Subcutaneous adipose tissue (tissue), 4 donors: ENCODE data around the gene PRAC1. TPM values are rescaled to one million over a fixed set of nuclear protein-coding genes. Genes with fewer than 3 reads are reported as not detected.

Source experiments
- total RNA-seq, 4 donors: library from RNA; depleted of rRNA; stranded (reverse); fragments of >200 nt; gene quantifications; one replicate each; pipeline ENCODE4 v1.1.0, GENCODE V29; 2016
- TF ChIP-seq, protein P1 (sequence below): fragments of 450-650 bp; IDR thresholded peaks from one replicate; pipeline ENCODE4 v1.5.1; 2016; ENCODE audit warnings: low read depth, mild to moderate bottlenecking, control low read depth, antibody characterized with exemption, moderate library complexity

The PRAC1 gene
- total RNA-seq, 4 donors from 2014 or later, result not detected

- TF ChIP-seq, protein P1, sequence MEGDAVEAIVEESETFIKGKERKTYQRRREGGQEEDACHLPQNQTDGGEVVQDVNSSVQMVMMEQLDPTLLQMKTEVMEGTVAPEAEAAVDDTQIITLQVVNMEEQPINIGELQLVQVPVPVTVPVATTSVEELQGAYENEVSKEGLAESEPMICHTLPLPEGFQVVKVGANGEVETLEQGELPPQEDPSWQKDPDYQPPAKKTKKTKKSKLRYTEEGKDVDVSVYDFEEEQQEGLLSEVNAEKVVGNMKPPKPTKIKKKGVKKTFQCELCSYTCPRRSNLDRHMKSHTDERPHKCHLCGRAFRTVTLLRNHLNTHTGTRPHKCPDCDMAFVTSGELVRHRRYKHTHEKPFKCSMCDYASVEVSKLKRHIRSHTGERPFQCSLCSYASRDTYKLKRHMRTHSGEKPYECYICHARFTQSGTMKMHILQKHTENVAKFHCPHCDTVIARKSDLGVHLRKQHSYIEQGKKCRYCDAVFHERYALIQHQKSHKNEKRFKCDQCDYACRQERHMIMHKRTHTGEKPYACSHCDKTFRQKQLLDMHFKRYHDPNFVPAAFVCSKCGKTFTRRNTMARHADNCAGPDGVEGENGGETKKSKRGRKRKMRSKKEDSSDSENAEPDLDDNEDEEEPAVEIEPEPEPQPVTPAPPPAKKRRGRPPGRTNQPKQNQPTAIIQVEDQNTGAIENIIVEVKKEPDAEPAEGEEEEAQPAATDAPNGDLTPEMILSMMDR, result no peak
These were observed 29.5 kb upstream of the PRAC1 start for GRCh38 chr17:48751733-48752398.

- TF ChIP-seq, protein P1, result no peak
These were observed 28.9 kb upstream of the PRAC1 start for GRCh38 chr17:48751172-48751571.

DNA sequence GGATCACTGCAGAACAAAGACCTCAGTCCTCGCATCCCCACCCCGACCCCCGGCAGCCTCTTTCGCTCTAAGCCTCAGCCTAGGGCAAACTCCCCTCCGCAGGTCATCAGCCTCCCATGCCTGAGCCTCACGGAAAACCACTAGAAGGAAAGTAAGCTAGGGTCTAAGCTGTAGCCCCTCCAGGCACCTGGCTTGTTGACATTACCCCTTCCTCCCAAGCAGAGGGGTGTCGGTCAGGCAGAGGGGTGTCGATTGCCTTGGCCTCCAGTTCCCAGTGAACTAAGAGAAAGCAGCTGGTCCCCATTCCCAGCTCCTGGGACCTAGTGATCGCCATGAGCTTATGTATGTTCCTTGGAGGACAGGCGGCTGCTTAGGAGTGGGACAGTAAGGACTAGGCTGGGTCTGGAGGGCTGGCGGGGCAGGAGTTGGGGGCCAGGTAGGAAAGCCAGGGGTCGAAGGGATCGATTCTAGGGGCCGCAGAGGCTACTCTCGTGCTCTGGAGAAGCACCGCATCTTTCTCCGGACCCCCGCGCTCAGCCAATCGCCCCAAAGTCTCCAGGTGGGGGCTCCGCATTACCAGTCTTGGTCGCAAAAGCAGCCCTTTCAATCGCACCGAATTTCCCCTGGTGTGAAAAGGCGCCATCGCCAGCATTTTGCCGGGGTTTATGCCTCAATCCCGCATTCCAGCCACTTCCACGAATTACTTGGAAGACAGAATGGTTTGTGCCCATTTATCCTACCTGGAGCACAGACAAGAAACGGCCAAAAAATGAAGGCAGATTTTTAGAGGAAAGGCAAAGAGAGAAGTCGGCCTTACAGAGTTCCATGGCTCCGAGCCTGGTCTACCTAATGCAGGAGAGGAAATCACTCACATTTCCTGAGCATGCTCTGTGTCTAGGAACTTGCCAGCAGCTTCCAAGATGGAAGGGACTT, 27.6 kb upstream of the PRAC1 start:
- TF ChIP-seq, protein P1, result no peak

DNA sequence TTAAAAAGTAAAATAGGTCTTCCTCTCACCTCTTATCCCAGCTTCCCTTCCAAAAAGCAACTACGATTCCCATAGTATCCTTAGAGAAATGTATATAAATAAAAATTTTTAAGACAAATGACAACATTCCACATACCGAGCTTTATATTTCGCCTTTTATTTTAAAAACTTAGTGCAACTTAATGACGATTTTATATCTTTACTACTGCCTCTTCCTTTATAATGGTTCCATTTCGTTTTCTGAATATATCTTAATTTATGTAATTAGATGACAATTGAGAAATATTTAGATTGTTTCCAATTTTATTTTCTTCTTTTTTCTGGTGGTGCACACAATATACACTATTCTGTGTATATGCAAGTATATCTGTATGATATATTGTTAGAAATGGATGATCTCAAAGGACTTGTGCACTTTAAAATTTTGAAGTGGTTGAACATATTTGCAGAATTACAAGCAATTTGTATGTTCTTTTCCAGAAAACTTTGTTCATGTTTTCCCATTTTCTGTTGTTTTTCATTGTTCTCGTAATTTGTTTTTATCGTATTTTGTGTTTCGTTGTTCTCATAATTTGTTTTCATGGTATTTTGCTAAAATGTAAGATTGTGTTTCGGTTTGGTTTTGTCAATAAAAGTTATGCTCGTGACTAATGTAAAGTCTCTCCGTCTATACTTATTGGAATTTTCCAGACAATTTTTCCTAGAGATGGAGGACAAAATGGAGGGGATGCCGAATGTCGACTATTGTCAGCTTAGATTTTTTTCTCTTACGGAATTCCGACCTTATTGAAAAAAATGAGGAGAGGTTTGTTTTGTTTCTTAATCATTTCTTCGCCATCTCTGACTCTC, 26.6 kb upstream of the PRAC1 start:
- TF ChIP-seq, protein P1, result no peak

- TF ChIP-seq, protein P1, result no peak
These were observed 25.4 kb upstream of the PRAC1 start for GRCh38 chr17:48747445-48748363.

DNA sequence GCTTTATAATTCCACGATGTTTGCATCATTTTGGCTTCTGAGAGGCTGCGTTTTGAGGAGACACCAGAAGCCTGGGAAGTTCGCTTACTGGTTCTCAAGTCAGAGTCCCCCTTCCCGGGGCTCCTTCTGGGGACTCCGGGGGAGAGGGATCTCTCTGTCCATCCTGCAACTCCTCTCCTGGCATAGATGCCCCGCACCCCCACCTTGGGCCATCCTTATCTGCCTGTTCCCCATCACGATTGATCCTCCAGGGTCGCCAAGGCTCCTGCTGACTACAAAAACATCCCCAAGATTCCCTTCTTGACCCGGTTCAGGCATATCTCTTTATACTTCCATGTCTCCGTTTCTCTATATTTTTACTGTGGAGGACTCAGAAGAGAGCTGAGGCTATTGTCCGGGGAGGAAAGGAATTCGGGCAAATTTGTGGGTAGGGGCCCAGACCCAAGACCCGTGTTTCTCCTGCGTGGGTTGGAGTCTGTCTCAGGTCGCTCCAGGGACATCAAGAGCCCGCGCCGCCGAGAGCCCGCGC, 24.7 kb upstream of the PRAC1 start:
- TF ChIP-seq, protein P1, result no peak
